ENCODE results near the gene ZNF844.

GRCh38 chr19:12112701-12113100 lies 48.2 kb downstream of the ZNF844 start:
- TF ChIP-seq EZH2 (IDR thresholded peaks at IDR 0.05; ENCODE audit: insufficient read depth, poor library complexity, severe bottlenecking) (no peak), EZH2phosphoT487 (IDR thresholded peaks at IDR 0.05; ENCODE audit: insufficient read depth, low read depth) (no peak)

Measured in GM23248 (cell line).